ENCODE measurements around the gene CS. TPM values are rescaled to one million over a fixed set of nuclear protein-coding genes. Genes with fewer than 3 reads are reported as not detected.

Gene CS
- total RNA-seq, 1 experiment from 2014 or later: 257 TPM

GRCh38 chr12:56247923-56248322 lies 52.2 kb downstream of the CS start:
- H3K4me3 Mint-ChIP-seq (ENCODE audit: unreplicated experiment): no peak overlapping the region
- no peak overlapping the region for H3K27ac Mint-ChIP-seq (ENCODE audit: low read depth, unreplicated experiment)
- no peaks in the 10 kb centered on the region for H3K4me1 Mint-ChIP-seq (ENCODE audit: insufficient read depth, unreplicated experiment)
- intact Hi-C loops (cut with micrococcal nuclease): no loop called here
- DNase-seq (ENCODE audit: unreplicated experiment): no peak
- no peak for TF ChIP-seq CTCF (IDR thresholded peaks at IDR 0.05; ENCODE audit: unreplicated experiment)
- H3K9me3 Mint-ChIP-seq (ENCODE audit: unreplicated experiment): no peaks in the 10 kb centered on the region
- peaks cover 69% of the 10 kb centered on the region for H3K36me3 Mint-ChIP-seq (ENCODE audit: insufficient read depth, unreplicated experiment)
- ChIA-PET POLR2A (interaction anchor here (0.6 kb wide), 1 partner anchor 10 kb away, joined by 3 read pairs; the partner anchor contains the start of gene ANKRD52), CTCF (interaction anchor here (0.5 to 1.7 kb wide), 4 partner anchors 10 to 381 kb away, joined by 3 to 5 read pairs (median 3); partner anchors contain the start of gene ANKRD52)
- H3K27me3 Mint-ChIP-seq (ENCODE audit: insufficient read depth, unreplicated experiment): no peaks in the 10 kb centered on the region
- BruUV-seq (replicated peaks): no TSS peak

- no peak for DNase-seq (ENCODE audit: unreplicated experiment)
- intact Hi-C loops (cut with micrococcal nuclease): no loop called here
- H3K27ac Mint-ChIP-seq (ENCODE audit: low read depth, unreplicated experiment): no peak overlapping the region
- POLR2A ChIA-PET: no interaction called here
- no peaks in the 10 kb centered on the region for H3K4me1 Mint-ChIP-seq (ENCODE audit: insufficient read depth, unreplicated experiment)
- no peak overlapping the region for H3K4me3 Mint-ChIP-seq (ENCODE audit: unreplicated experiment)
- H3K36me3 Mint-ChIP-seq (ENCODE audit: insufficient read depth, unreplicated experiment): peaks cover 61% of the 10 kb centered on the region
- CTCF ChIA-PET: interaction anchor here (0.6 kb wide), 1 partner anchor 53 kb away, joined by 3 read pairs; no protein-coding TSS in a partner anchor
- H3K27me3 Mint-ChIP-seq (ENCODE audit: insufficient read depth, unreplicated experiment): no peaks in the 10 kb centered on the region
- no TSS peak for BruUV-seq (replicated peaks)
- TF ChIP-seq CTCF (IDR thresholded peaks at IDR 0.05; ENCODE audit: unreplicated experiment): no peak
- no peaks in the 10 kb centered on the region for H3K9me3 Mint-ChIP-seq (ENCODE audit: unreplicated experiment)
Observed at GRCh38 chr12:56244494-56244893, 55.6 kb downstream of the CS start.

GRCh38 chr12:56243731-56244181 lies 56.4 kb downstream of the CS start:
- no TSS peak for BruUV-seq (replicated peaks)
- POLR2A ChIA-PET: no interaction called here
- intact Hi-C loops (cut with micrococcal nuclease): no loop called here
- H3K27ac Mint-ChIP-seq (ENCODE audit: low read depth, unreplicated experiment): no peak overlapping the region
- no peaks in the 10 kb centered on the region for H3K27me3 Mint-ChIP-seq (ENCODE audit: insufficient read depth, unreplicated experiment)
- DNase-seq (ENCODE audit: unreplicated experiment): no peak
- H3K36me3 Mint-ChIP-seq (ENCODE audit: insufficient read depth, unreplicated experiment): peaks cover 53% of the 10 kb centered on the region
- H3K4me1 Mint-ChIP-seq (ENCODE audit: insufficient read depth, unreplicated experiment): no peaks in the 10 kb centered on the region
- H3K9me3 Mint-ChIP-seq (ENCODE audit: unreplicated experiment): no peaks in the 10 kb centered on the region
- CTCF ChIA-PET: no interaction called here
- no peak for TF ChIP-seq CTCF (IDR thresholded peaks at IDR 0.05; ENCODE audit: unreplicated experiment)
- H3K4me3 Mint-ChIP-seq (ENCODE audit: unreplicated experiment): no peak overlapping the region

GRCh38 chr12:56242986-56243385 lies 57.1 kb downstream of the CS start:
- H3K27ac Mint-ChIP-seq (ENCODE audit: low read depth, unreplicated experiment): no peak overlapping the region
- H3K4me1 Mint-ChIP-seq (ENCODE audit: insufficient read depth, unreplicated experiment): no peaks in the 10 kb centered on the region
- intact Hi-C loops (cut with micrococcal nuclease): no loop called here
- ChIA-PET CTCF (interaction anchor here (0.5 to 1.2 kb wide), 3 partner anchors 15 to 226 kb away, joined by 3 read pairs; partner anchors contain the start of genes ANKRD52 and SPRYD4), POLR2A (no interaction called here)
- no peak overlapping the region for H3K4me3 Mint-ChIP-seq (ENCODE audit: unreplicated experiment)
- no peaks in the 10 kb centered on the region for H3K9me3 Mint-ChIP-seq (ENCODE audit: unreplicated experiment)
- H3K27me3 Mint-ChIP-seq (ENCODE audit: insufficient read depth, unreplicated experiment): no peaks in the 10 kb centered on the region
- no peak for TF ChIP-seq CTCF (IDR thresholded peaks at IDR 0.05; ENCODE audit: unreplicated experiment)
- DNase-seq (ENCODE audit: unreplicated experiment): no peak
- H3K36me3 Mint-ChIP-seq (ENCODE audit: insufficient read depth, unreplicated experiment): peaks cover 50% of the 10 kb centered on the region
- no TSS peak for BruUV-seq (replicated peaks)

Measured in MCF 10A (cell line).